HG02610 (cell line): ENCODE measurements around the gene GAS2L1.
"Not testable (repeated sequence)": the region's sequence is repeated elsewhere in the genome, so short reads cannot be mapped to it uniquely, and the experiment has no call there.

Source experiments
- ATAC-seq: cut with Tn5 transposase; IDR thresholded peaks from one replicate; pipeline ENCODE4 v1.9.1; 2021; ENCODE audit warnings: mild to moderate bottlenecking, moderate library complexity; ENCODE audit not compliant: unreplicated experiment

The GAS2L1 gene

GRCh38 chr22:29341056-29341848 is 34.8 kb downstream of the GAS2L1 start:
- ATAC-seq: no peak

- no peak for ATAC-seq
Observed at GRCh38 chr22:29341849-29342127, 35.3 kb downstream of the GAS2L1 start.

GRCh38 chr22:29342177-29342576 is 35.7 kb downstream of the GAS2L1 start:
- no peak for ATAC-seq

- no peak for ATAC-seq
Observed at GRCh38 chr22:29342577-29343312, 36.3 kb downstream of the GAS2L1 start.

GRCh38 chr22:29343313-29343805 is 36.9 kb downstream of the GAS2L1 start:
- ATAC-seq: no peak

GRCh38 chr22:29344137-29344536 is 37.7 kb downstream of the GAS2L1 start:
- no peak for ATAC-seq

- ATAC-seq: not testable (repeated sequence)
Observed at GRCh38 chr22:29344889-29345288, 38.4 kb downstream of the GAS2L1 start.

GRCh38 chr22:29345932-29346331 is 39.5 kb downstream of the GAS2L1 start:
- no peak for ATAC-seq

- ATAC-seq: no peak
Observed at GRCh38 chr22:29346659-29347058, 40.2 kb downstream of the GAS2L1 start.

GRCh38 chr22:29348041-29348440 is 41.6 kb downstream of the GAS2L1 start:
- no peak for ATAC-seq

GRCh38 chr22:29348956-29349355 is 42.5 kb downstream of the GAS2L1 start:
- no peak for ATAC-seq

GRCh38 chr22:29351042-29351441 is 44.6 kb downstream of the GAS2L1 start:
- ATAC-seq: no peak

GRCh38 chr22:29351891-29352290 is 45.4 kb downstream of the GAS2L1 start:
- no peak for ATAC-seq

GRCh38 chr22:29352778-29353177 is 46.3 kb downstream of the GAS2L1 start:
- ATAC-seq: no peak

- ATAC-seq: no peak
Observed at GRCh38 chr22:29353286-29353685, 46.8 kb downstream of the GAS2L1 start.

- ATAC-seq: no peak
Observed at GRCh38 chr22:29353860-29354259, 47.4 kb downstream of the GAS2L1 start.

- ATAC-seq: not testable (repeated sequence)
Observed at GRCh38 chr22:29357193-29357890, 50.9 kb downstream of the GAS2L1 start.

- no peak for ATAC-seq
Observed at GRCh38 chr22:29359469-29359868, 53.0 kb downstream of the GAS2L1 start.
